K562 (cell line): Measurements from ENCODE around the gene BCL11A. TPM values are rescaled to one million over a fixed set of nuclear protein-coding genes. Genes with fewer than 3 reads are reported as not detected.

Source experiments
- ATAC-seq: fragments of 200-7000 bp; cut with Tn5 transposase; 3 replicates; pipeline ENCODE4 v1.9.1; 2020; ENCODE audit warnings: moderate library complexity
- BruUV-seq: library from RNA; stranded (reverse); fragments of 400-500 nt; replicated peaks from 2 replicates; lab custom pipeline; 2021; lab: Mats Ljungman, UMichigan
- CTCF ChIA-PET: fragments of 300-600 bp; formaldehyde crosslinking; extraction: SDS; loops from one replicate; lab custom pipeline; 2021; ENCODE audit warnings: low intra/inter-chr PET ratio; lab: Yijun Ruan, JAX
- POLR2A ChIA-PET: fragments of 300-600, 350-650 bp; sonication (Branson Sonifier 250); formaldehyde crosslinking; extraction: SDS; loops from one replicate; lab custom pipeline; 2021; ENCODE audit warnings: antibody characterized with exemption, inconsistent platforms; lab: Yijun Ruan, JAX
- DNase-seq, 4 experiments: peaks; one replicate each; pipeline versions ENCODE4 v3.0.0 to v3.0.0-alpha.2; 2011 to 2018; ENCODE audit warnings: low spot score in 3 of 4, mixed read lengths in 3 of 4; ENCODE audit errors: extremely low read depth in 1 of 4
- FAIRE-seq: peaks from 2 replicates; lab custom pipeline; 2011; peaks lifted over from hg19 to GRCh38; lab: Jason Lieb, UNC
- H2AFZ ChIP-seq: 2 replicates; pipeline ENCODE4 v1.6.0; 2011; ENCODE audit warnings: low read depth, low read length, control low read depth, inconsistent platforms
- H3K27ac ChIP-seq: fragments of 200-600 bp; 3 replicates; pipeline ENCODE4 v1.8.0; 2011; ENCODE audit warnings: low read depth, mild to moderate bottlenecking, control low read depth, inconsistent platforms, low read length, moderate library complexity, mixed read lengths; ENCODE audit errors: extremely low read depth
- H3K27me3 ChIP-seq, 2 experiments: fragments of 300-600 bp in 1 of 2; 2 replicates in 1 of 2; 3 replicates in 1 of 2; pipeline versions ENCODE4 v1.6.0 to v1.8.0; 2011; ENCODE audit warnings: inconsistent platforms in 2 of 2, low read length in 2 of 2, mild to moderate bottlenecking in 1 of 2, mixed read lengths in 1 of 2, moderate library complexity in 1 of 2; ENCODE audit not compliant: control insufficient read depth in 2 of 2, insufficient read depth in 2 of 2
- H3K36me3 ChIP-seq: fragments of 300-600 bp; 3 replicates; pipeline ENCODE4 v1.8.0; 2011; ENCODE audit warnings: mild to moderate bottlenecking, low read length, inconsistent platforms; ENCODE audit not compliant: control insufficient read depth, insufficient read depth
- H3K4me1 ChIP-seq, 2 experiments: fragments of 200-600 bp in 1 of 2; replicated peaks in 1 of 2; 2 replicates in 1 of 2; 3 replicates in 1 of 2; pipeline versions ENCODE4 v1.5.1 to v1.8.0; 2011; ENCODE audit warnings: inconsistent platforms in 2 of 2, low read length in 2 of 2, mild to moderate bottlenecking in 1 of 2, mixed read lengths in 1 of 2, moderate library complexity in 1 of 2; ENCODE audit not compliant: control insufficient read depth in 2 of 2, insufficient read depth in 2 of 2
- H3K4me2 ChIP-seq: 2 replicates; pipeline ENCODE4 v1.6.1; 2011; ENCODE audit warnings: low read length, control low read depth, inconsistent platforms, mixed read lengths; ENCODE audit not compliant: insufficient read depth
- H3K4me3 ChIP-seq: fragments of 200-600 bp; sonication (generic), shearing (Covaris generic); 2 replicates; pipeline ENCODE4 v1.5.1; 2016; ENCODE audit warnings: control low read depth, inconsistent platforms
- H3K79me2 ChIP-seq: fragments of 200-600 bp; 3 replicates; pipeline ENCODE4 v1.8.0; 2011; ENCODE audit warnings: low read length, inconsistent platforms; ENCODE audit not compliant: control insufficient read depth, insufficient read depth
- H3K9ac ChIP-seq, 2 experiments: 2 replicates each; pipeline versions ENCODE4 v1.6.0 to v1.6.1; 2011; ENCODE audit warnings: low read depth in 2 of 2, low read length in 2 of 2, control low read depth in 1 of 2, inconsistent platforms in 1 of 2, mild to moderate bottlenecking in 1 of 2, mixed read lengths in 1 of 2; ENCODE audit not compliant: insufficient read depth in 1 of 2
- H3K9me1 ChIP-seq: one replicate; pipeline ENCODE4 v1.6.0; 2011; ENCODE audit warnings: inconsistent platforms, mild to moderate bottlenecking, low read length, moderate library complexity; ENCODE audit not compliant: control insufficient read depth, insufficient read depth
- H3K9me3 ChIP-seq: replicated peaks from 2 replicates; pipeline ENCODE4 v1.5.1; 2011; ENCODE audit warnings: low read depth, low read length, inconsistent platforms; ENCODE audit not compliant: control insufficient read depth, insufficient read depth
- H4K20me1 ChIP-seq: replicated peaks from 2 replicates; pipeline ENCODE4 v1.6.1; 2011; ENCODE audit warnings: low read length, inconsistent platforms, mixed read lengths; ENCODE audit not compliant: control insufficient read depth, insufficient read depth
- JUND ChIP-seq, 2 experiments: IDR thresholded peaks; 2 replicates in 1 of 2; 3 replicates in 1 of 2; pipeline ENCODE4 v1.6.1; 2011; ENCODE audit warnings: borderline replicate concordance in 2 of 2, low read depth in 2 of 2, low read length in 2 of 2, improper control_type of control experiment in 1 of 2, missing biosample characterization in 1 of 2, missing genetic modification characterization in 1 of 2, missing genetic modification reagents in 1 of 2
- KAT8 ChIP-seq: fragments of 450-650 bp; IDR thresholded peaks from 2 replicates; pipeline ENCODE4 v1.6.1; 2016; ENCODE audit warnings: low read depth, mild to moderate bottlenecking
- KLF16 ChIP-seq: IDR thresholded peaks from 2 replicates; pipeline ENCODE4 v1.6.1; 2016; ENCODE audit warnings: antibody characterized with exemption
- L3MBTL2 ChIP-seq: fragments of 450-650 bp; IDR thresholded peaks from 2 replicates; pipeline ENCODE4 v1.6.1; 2016; ENCODE audit warnings: mild to moderate bottlenecking, moderate library complexity
- MAFG ChIP-seq: fragments of 450-650 bp; conservative IDR thresholded peaks from 2 replicates; pipeline ENCODE4 v1.6.1; 2016; ENCODE audit warnings: missing genetic modification characterization, missing compliant biosample characterization
- PCBP2 ChIP-seq: fragments of 200-400 bp; formaldehyde crosslinking; IDR thresholded peaks from 2 replicates; pipeline ENCODE4 v1.6.1; 2018; ENCODE audit warnings: low read length, low read depth, mild to moderate bottlenecking, moderate library complexity; ENCODE audit not compliant: poor library complexity, severe bottlenecking
- POLR2B ChIP-seq: fragments of 450-650 bp; IDR thresholded peaks from 2 replicates; pipeline ENCODE4 v1.6.1; 2018; ENCODE audit warnings: low read depth; ENCODE audit not compliant: partially characterized antibody
- PTTG1 ChIP-seq: fragments of 450-650 bp; IDR thresholded peaks from 2 replicates; pipeline ENCODE4 v1.6.1; 2016; ENCODE audit warnings: low read depth, mild to moderate bottlenecking, missing genetic modification characterization, missing compliant biosample characterization
- SETDB1 ChIP-seq: IDR thresholded peaks from one replicate; pipeline ENCODE4 v1.6.1; 2012; ENCODE audit warnings: low read length, control low read depth, inconsistent platforms
- SNRNP70 ChIP-seq: fragments of 200-400 bp; formaldehyde crosslinking; optimal IDR thresholded peaks from 2 replicates; pipeline ENCODE3; 2017; ENCODE audit warnings: low read depth, low read length
- SREBF2 ChIP-seq: sonication (generic); formaldehyde crosslinking; IDR thresholded peaks from 2 replicates; pipeline ENCODE4 v1.4.0; 2020; ENCODE audit warnings: mild to moderate bottlenecking, missing genetic modification reagents
- TAF15 ChIP-seq: fragments of 200-400 bp; formaldehyde crosslinking; IDR thresholded peaks from 2 replicates; pipeline ENCODE4 v1.6.1; 2017; ENCODE audit warnings: mild to moderate bottlenecking, low read depth, low read length, moderate library complexity
- TRIM28 ChIP-seq: fragments of 450-650 bp; IDR thresholded peaks from 2 replicates; pipeline ENCODE4 v1.6.1; 2017
- WGBS: fragments of 100-300 bp; shearing (Covaris generic); methylation state at CpG from one replicate; pipeline ENCODE4 v1.1.6; 2016; ENCODE audit warnings: low coverage, mixed read lengths; ENCODE audit not compliant: insufficient coverage; ENCODE audit errors: missing lambda C conversion rate; 5-methylcytosine and 5-hydroxymethylcytosine counted together
- in situ Hi-C: fragments of 300-500 bp; cut with MboI; formaldehyde crosslinking; loops from 4 replicates; pipeline ENCODE4 v1.15.0; 2018; ENCODE audit warnings: inconsistent platforms, mixed read lengths
- intact Hi-C: fragments of 100-400 bp; cut with micrococcal nuclease; formaldehyde crosslinking; loops from 2 replicates; pipeline ENCODE4 v1.14.2; 2022
- polyA plus RNA-seq, 8 experiments: library from polyadenylated mRNA; depleted of rRNA in 4 of 8; stranded (reverse) in 5 of 8; unstranded in 3 of 8; fragments of >200 nt; fragmentation: Nextera tagmentation in 2 of 8; fragmentation: Illumina TruSeq in 1 of 8; extraction: Ambion mirVana in 2 of 8; extraction: Trizol in 1 of 8; gene quantifications; 2 replicates each; pipeline versions ENCODE4 v1.2.1 to v1.2.3, GENCODE V29; 2011 to 2014; ENCODE audit warnings: inconsistent platforms in 1 of 8, missing spikeins in 1 of 8
- total RNA-seq, 7 experiments: library from RNA; depleted of rRNA in 6 of 7; stranded (reverse); fragments of >200 nt in 6 of 7; fragmentation: Illumina TruSeq in 2 of 7; extraction: Trizol in 2 of 7; gene quantifications; 2 replicates each; pipeline versions ENCODE4 v1.2.1 to v1.2.3, GENCODE V29; 2011 to 2021; ENCODE audit warnings: low replicate concordance in 1 of 7
- TF ChIP-seq, protein P1 (sequence below), 2 experiments: fragments of 150-350 bp in 1 of 2; IDR thresholded peaks; 2 replicates each; pipeline ENCODE4 v1.6.1; 2012 to 2016; ENCODE audit warnings: low read depth in 2 of 2, low read length in 2 of 2, mild to moderate bottlenecking in 1 of 2, moderate library complexity in 1 of 2
- TF ChIP-seq, protein P2 (sequence below): sonication (generic); formaldehyde crosslinking; IDR thresholded peaks from 2 replicates; pipeline ENCODE4 v1.8.0; 2023; ENCODE audit warnings: mild to moderate bottlenecking, missing genetic modification reagents

Gene BCL11A
- total and polyA plus RNA-seq, 9 of the 15 experiments (the other 6 are each of a cell fraction or from before 2014, with no cell fraction given): 0.13 TPM; not detected in 8

DNA sequence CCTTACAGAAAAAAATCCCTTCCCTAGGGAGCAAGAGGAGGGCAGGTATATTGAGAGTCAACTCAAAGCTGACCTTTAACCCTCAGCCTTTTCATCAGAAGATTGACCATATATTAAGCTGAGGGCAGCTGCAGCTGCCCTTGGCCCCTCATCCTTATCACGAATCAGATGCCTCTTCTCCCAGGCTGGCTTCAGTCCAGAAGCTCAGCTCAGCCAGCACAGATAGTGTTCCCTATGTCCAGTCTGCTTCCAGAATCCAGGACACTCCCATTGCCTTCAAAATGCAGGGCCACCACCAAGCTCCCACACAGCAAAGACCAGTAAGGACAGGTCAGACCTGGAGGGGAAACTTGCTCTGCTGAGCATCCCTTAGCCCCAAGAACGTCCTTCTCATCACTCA is 146.1 kb downstream of the BCL11A start:
- H3K9ac ChIP-seq: no peak overlapping the region
- ATAC-seq: no peak
- POLR2A ChIA-PET: no interaction called here
- 0% methylated on average over 2 of the region's 2 CpGs for WGBS
- no peaks in the 10 kb centered on the region for H3K9me1 ChIP-seq
- H3K4me3 ChIP-seq: no peak overlapping the region
- no peaks in the 10 kb centered on the region for H3K36me3 ChIP-seq
- H3K4me1 ChIP-seq: no peaks in the 10 kb centered on the region
- CTCF ChIA-PET: no interaction called here
- H3K27ac ChIP-seq: no peak overlapping the region
- no TSS peak for BruUV-seq
- no peak for DNase-seq
- no peak overlapping the region for H2AFZ ChIP-seq
- no peaks in the 10 kb centered on the region; the same call in 1 of the 2 replicates for H4K20me1 ChIP-seq
- H3K9me3 ChIP-seq: no peaks in the 10 kb centered on the region
- intact Hi-C loops: no loop called here
- FAIRE-seq: no peak
- H3K79me2 ChIP-seq: no peaks in the 10 kb centered on the region
- peaks cover 3 to 31% of the 10 kb centered on the region in 2 experiments; a peak in 2 of 5 replicates for H3K27me3 ChIP-seq
- TF ChIP-seq POLR2B (no peak), SNRNP70 (no peak), KAT8 (no peak), MAFG (tag) (no peak), KLF16 (no peak), JUND (IDR thresholded peaks at IDR 0.05; ENCODE audit: borderline replicate concordance, low read depth, low read length) (no peak), JUND (tag; IDR thresholded peaks at IDR 0.05; ENCODE audit: borderline replicate concordance, low read depth, low read length) (no peak), L3MBTL2 (no peak), PCBP2 (no peak), TRIM28 (no peak), PTTG1 (tag) (no peak), SETDB1 (no peak), SREBF2 (CRISPR knock-in tag) (no peak), TAF15 (no peak)
- TF ChIP-seq, protein P1, sequence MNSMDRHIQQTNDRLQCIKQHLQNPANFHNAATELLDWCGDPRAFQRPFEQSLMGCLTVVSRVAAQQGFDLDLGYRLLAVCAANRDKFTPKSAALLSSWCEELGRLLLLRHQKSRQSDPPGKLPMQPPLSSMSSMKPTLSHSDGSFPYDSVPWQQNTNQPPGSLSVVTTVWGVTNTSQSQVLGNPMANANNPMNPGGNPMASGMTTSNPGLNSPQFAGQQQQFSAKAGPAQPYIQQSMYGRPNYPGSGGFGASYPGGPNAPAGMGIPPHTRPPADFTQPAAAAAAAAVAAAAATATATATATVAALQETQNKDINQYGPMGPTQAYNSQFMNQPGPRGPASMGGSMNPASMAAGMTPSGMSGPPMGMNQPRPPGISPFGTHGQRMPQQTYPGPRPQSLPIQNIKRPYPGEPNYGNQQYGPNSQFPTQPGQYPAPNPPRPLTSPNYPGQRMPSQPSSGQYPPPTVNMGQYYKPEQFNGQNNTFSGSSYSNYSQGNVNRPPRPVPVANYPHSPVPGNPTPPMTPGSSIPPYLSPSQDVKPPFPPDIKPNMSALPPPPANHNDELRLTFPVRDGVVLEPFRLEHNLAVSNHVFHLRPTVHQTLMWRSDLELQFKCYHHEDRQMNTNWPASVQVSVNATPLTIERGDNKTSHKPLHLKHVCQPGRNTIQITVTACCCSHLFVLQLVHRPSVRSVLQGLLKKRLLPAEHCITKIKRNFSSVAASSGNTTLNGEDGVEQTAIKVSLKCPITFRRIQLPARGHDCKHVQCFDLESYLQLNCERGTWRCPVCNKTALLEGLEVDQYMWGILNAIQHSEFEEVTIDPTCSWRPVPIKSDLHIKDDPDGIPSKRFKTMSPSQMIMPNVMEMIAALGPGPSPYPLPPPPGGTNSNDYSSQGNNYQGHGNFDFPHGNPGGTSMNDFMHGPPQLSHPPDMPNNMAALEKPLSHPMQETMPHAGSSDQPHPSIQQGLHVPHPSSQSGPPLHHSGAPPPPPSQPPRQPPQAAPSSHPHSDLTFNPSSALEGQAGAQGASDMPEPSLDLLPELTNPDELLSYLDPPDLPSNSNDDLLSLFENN (IDR thresholded peaks at IDR 0.05; ENCODE audit: low read depth in 2 of 2, low read length in 2 of 2): no peak
- TF ChIP-seq, protein P2, sequence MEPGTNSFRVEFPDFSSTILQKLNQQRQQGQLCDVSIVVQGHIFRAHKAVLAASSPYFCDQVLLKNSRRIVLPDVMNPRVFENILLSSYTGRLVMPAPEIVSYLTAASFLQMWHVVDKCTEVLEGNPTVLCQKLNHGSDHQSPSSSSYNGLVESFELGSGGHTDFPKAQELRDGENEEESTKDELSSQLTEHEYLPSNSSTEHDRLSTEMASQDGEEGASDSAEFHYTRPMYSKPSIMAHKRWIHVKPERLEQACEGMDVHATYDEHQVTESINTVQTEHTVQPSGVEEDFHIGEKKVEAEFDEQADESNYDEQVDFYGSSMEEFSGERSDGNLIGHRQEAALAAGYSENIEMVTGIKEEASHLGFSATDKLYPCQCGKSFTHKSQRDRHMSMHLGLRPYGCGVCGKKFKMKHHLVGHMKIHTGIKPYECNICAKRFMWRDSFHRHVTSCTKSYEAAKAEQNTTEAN: no peak
- in situ Hi-C loops: no loop called here
- no peak overlapping the region for H3K4me2 ChIP-seq
